H9 (cell line): ENCODE data around the gene HS3ST3B1. TPM values are rescaled to one million over a fixed set of nuclear protein-coding genes. Genes with fewer than 3 reads are reported as not detected.

Experiments
- DNase-seq: peaks from one replicate; pipeline ENCODE4 v3.0.0-alpha.2; 2017
- H2AFZ ChIP-seq: one replicate; pipeline ENCODE4 v1.6.1; 2013; ENCODE audit warnings: mild to moderate bottlenecking, low read length, control low read depth, moderate library complexity
- H2AK5ac ChIP-seq: 2 replicates; pipeline ENCODE4 v1.6.1; 2013; ENCODE audit warnings: low read length, control low read depth, mixed read lengths; ENCODE audit not compliant: insufficient read length
- H2BK120ac ChIP-seq: one replicate; pipeline ENCODE4 v1.6.1; 2013; ENCODE audit warnings: low read depth, mild to moderate bottlenecking, low read length, control low read depth, inconsistent platforms; ENCODE audit not compliant: poor library complexity, severe bottlenecking
- H2BK12ac ChIP-seq: 2 replicates; pipeline ENCODE4 v1.6.1; 2013; ENCODE audit warnings: low read length, control low read depth, mixed read lengths, low read depth; ENCODE audit not compliant: insufficient read length
- H2BK15ac ChIP-seq: 2 replicates; pipeline ENCODE4 v1.6.1; 2013; ENCODE audit warnings: low read depth, low read length, control low read depth
- H2BK20ac ChIP-seq: one replicate; pipeline ENCODE4 v1.6.1; 2013; ENCODE audit warnings: low read depth, mild to moderate bottlenecking, low read length, control low read depth, inconsistent platforms; ENCODE audit not compliant: poor library complexity, severe bottlenecking
- H2BK5ac ChIP-seq: 2 replicates; pipeline ENCODE4 v1.6.1; 2013; ENCODE audit warnings: low read length, control low read depth, mixed read lengths; ENCODE audit not compliant: insufficient read length
- H3K14ac ChIP-seq: 2 replicates; pipeline ENCODE4 v1.6.1; 2013; ENCODE audit warnings: low read length, control low read depth; ENCODE audit not compliant: insufficient read depth
- H3K18ac ChIP-seq: 2 replicates; pipeline ENCODE4 v1.6.1; 2013; ENCODE audit warnings: low read depth, mild to moderate bottlenecking, mixed read lengths, low read length, control low read depth; ENCODE audit not compliant: insufficient read length
- H3K23ac ChIP-seq: 2 replicates; pipeline ENCODE4 v1.6.1; 2013; ENCODE audit warnings: low read length, control low read depth, mixed read lengths, low read depth; ENCODE audit not compliant: insufficient read length
- H3K23me2 ChIP-seq: 2 replicates; pipeline ENCODE4 v1.6.1; 2013; ENCODE audit warnings: low read depth, mild to moderate bottlenecking, mixed read lengths, low read length, control low read depth; ENCODE audit not compliant: insufficient read length, poor library complexity, severe bottlenecking
- H3K27ac ChIP-seq: 2 replicates; pipeline ENCODE4 v1.5.1; 2013; ENCODE audit warnings: low read length, control low read depth, mixed read lengths, low read depth; ENCODE audit not compliant: insufficient read length
- H3K27me3 ChIP-seq: 2 replicates; pipeline ENCODE4 v1.6.1; 2013; ENCODE audit warnings: low read length, control low read depth, inconsistent platforms; ENCODE audit not compliant: insufficient read depth
- H3K4ac ChIP-seq: 2 replicates; pipeline ENCODE4 v1.6.1; 2013; ENCODE audit warnings: low read depth, mild to moderate bottlenecking, control low read depth, inconsistent platforms, low read length, moderate library complexity
- H3K4me1 ChIP-seq: 2 replicates; pipeline ENCODE4 v1.6.1; 2013; ENCODE audit warnings: low read length, control low read depth, inconsistent platforms; ENCODE audit not compliant: insufficient read depth
- H3K4me2 ChIP-seq: 2 replicates; pipeline ENCODE4 v1.6.1; 2013; ENCODE audit warnings: low read length, control low read depth, mixed read lengths; ENCODE audit not compliant: insufficient read length, insufficient read depth
- H3K56ac ChIP-seq: 2 replicates; pipeline ENCODE4 v1.6.1; 2013; ENCODE audit warnings: low read depth, mild to moderate bottlenecking, mixed read lengths, low read length, control low read depth; ENCODE audit not compliant: insufficient read length
- H3K79me1 ChIP-seq: 2 replicates; pipeline ENCODE4 v1.6.1; 2013; ENCODE audit warnings: low read depth, mild to moderate bottlenecking, moderate library complexity, low read length, control low read depth, inconsistent platforms; ENCODE audit not compliant: insufficient read depth, poor library complexity, severe bottlenecking
- H3K79me2 ChIP-seq: 2 replicates; pipeline ENCODE4 v1.6.1; 2013; ENCODE audit warnings: low read length, control low read depth, inconsistent platforms; ENCODE audit not compliant: insufficient read depth
- H3K9ac ChIP-seq: 2 replicates; pipeline ENCODE4 v1.6.1; 2013; ENCODE audit warnings: low read length, control low read depth, mixed read lengths; ENCODE audit not compliant: insufficient read length; ENCODE audit errors: extremely low read depth
- H3K9me3 ChIP-seq: one replicate; pipeline ENCODE4 v1.6.1; 2013; ENCODE audit warnings: low read depth, low read length, inconsistent platforms; ENCODE audit not compliant: control insufficient read depth
- H3T11ph ChIP-seq: one replicate; pipeline ENCODE4 v1.6.1; 2013; ENCODE audit warnings: mild to moderate bottlenecking, low read length, control low read depth, inconsistent platforms
- H4K20me1 ChIP-seq: one replicate; pipeline ENCODE4 v1.6.1; 2013; ENCODE audit not compliant: control insufficient read depth, insufficient read length, insufficient read depth
- H4K5ac ChIP-seq: 2 replicates; pipeline ENCODE4 v1.6.1; 2013; ENCODE audit warnings: low read depth, mild to moderate bottlenecking, mixed read lengths, low read length, control low read depth; ENCODE audit not compliant: insufficient read length
- H4K8ac ChIP-seq: replicated peaks from 2 replicates; pipeline ENCODE4 v1.6.1; 2013; ENCODE audit warnings: low read length, control low read depth, mixed read lengths, low read depth; ENCODE audit not compliant: insufficient read length
- H4K91ac ChIP-seq: 2 replicates; pipeline ENCODE4 v1.6.1; 2013; ENCODE audit warnings: low read depth, mild to moderate bottlenecking, moderate library complexity, mixed read lengths, low read length, control low read depth; ENCODE audit not compliant: insufficient read length
- H3K27ac Mint-ChIP-seq, 3 experiments: 2 replicates in 2 of 3; 3 replicates in 1 of 3; pipeline ENCODE4 v1.8.0; 2020 to 2021; ENCODE audit warnings: mixed read lengths in 3 of 3, mild to moderate bottlenecking in 1 of 3, moderate library complexity in 1 of 3
- H3K27me3 Mint-ChIP-seq: 2 replicates; pipeline ENCODE4 v1.8.0; 2021; ENCODE audit warnings: low read depth, mild to moderate bottlenecking, moderate library complexity, mixed read lengths
- H3K36me3 Mint-ChIP-seq, 3 experiments: 2 replicates in 2 of 3; 3 replicates in 1 of 3; pipeline ENCODE4 v1.8.0; 2020 to 2021; ENCODE audit warnings: low read depth in 3 of 3, mixed read lengths in 3 of 3; ENCODE audit not compliant: insufficient read depth in 1 of 3
- H3K4me1 Mint-ChIP-seq, 2 experiments: 2 replicates each; pipeline ENCODE4 v1.8.0; 2020; ENCODE audit warnings: mixed read lengths in 2 of 2
- H3K4me3 Mint-ChIP-seq, 2 experiments: 2 replicates in 1 of 2; 3 replicates in 1 of 2; pipeline ENCODE4 v1.8.0; 2020 to 2021; ENCODE audit warnings: mild to moderate bottlenecking in 2 of 2, mixed read lengths in 2 of 2, moderate library complexity in 1 of 2
- H3K9me3 Mint-ChIP-seq, 2 experiments: 2 replicates in 1 of 2; 3 replicates in 1 of 2; pipeline ENCODE4 v1.8.0; 2020; ENCODE audit warnings: mild to moderate bottlenecking in 2 of 2, mixed read lengths in 2 of 2, moderate library complexity in 1 of 2
- CTCF ChIP-seq: fragments of 200-600 bp; sonication (generic); conservative IDR thresholded peaks from 3 replicates; pipeline ENCODE4 v1.8.0; 2021; ENCODE audit warnings: antibody characterized with exemption, mild to moderate bottlenecking
- WGBS: extraction: QIAGEN DNeasy Blood & Tissue Kit; methylation state at CpG from one replicate; pipeline ENCODE4 v1.1.7; 2013; ENCODE audit warnings: missing lambda C conversion rate, low lambda C conversion rate, mixed read lengths; ENCODE audit not compliant: insufficient read length; ENCODE audit errors: extremely low coverage; 5-methylcytosine and 5-hydroxymethylcytosine counted together
- total RNA-seq: library from RNA; stranded (reverse); gene quantifications from 2 replicates; pipeline ENCODE4 v1.2.1, GENCODE V29; 2021

HS3ST3B1 gene
- total RNA-seq, 1 experiment from 2014 or later: 2.8 TPM

- Histone ChIP-seq H2BK15ac (no peak overlapping the region), H3K23me2 (no peaks in the 10 kb centered on the region), H3K27me3 (no peaks in the 10 kb centered on the region), H3K9me3 (no peaks in the 10 kb centered on the region), H3K23ac (no peak overlapping the region), H3K9ac (no peak overlapping the region), H3T11ph (no peak overlapping the region), H2BK12ac (no peak overlapping the region), H3K4me1 (no peaks in the 10 kb centered on the region), H4K5ac (no peak overlapping the region), H4K8ac (no peak overlapping the region), H3K4ac (no peak overlapping the region), H2BK20ac (no peak overlapping the region), H3K56ac (no peak overlapping the region), H3K18ac (no peak overlapping the region), H3K79me1 (no peaks in the 10 kb centered on the region), H3K4me2 (no peak overlapping the region), H2BK120ac (no peak overlapping the region), H2AFZ (no peak overlapping the region), H3K79me2 (no peaks in the 10 kb centered on the region), H4K20me1 (no peaks in the 10 kb centered on the region), H2BK5ac (no peak overlapping the region), H2AK5ac (no peak overlapping the region), H4K91ac (no peak overlapping the region), H3K27ac (no peak overlapping the region), H3K14ac (no peak overlapping the region)
- H3K4me1 Mint-ChIP-seq: no peaks in the 10 kb centered on the region
- H3K36me3 Mint-ChIP-seq: peaks cover 0 to 1% (median 0%) of the 10 kb centered on the region in 3 experiments; a peak in 1 of 7 replicates
- TF ChIP-seq CTCF: no peak
- peaks cover 0 to 3% of the 10 kb centered on the region in 2 experiments; a peak in 2 of 5 replicates for H3K9me3 Mint-ChIP-seq
- no peak for DNase-seq
- H3K4me3 Mint-ChIP-seq: no peak overlapping the region
- peaks cover 6% of the 10 kb centered on the region for H3K27me3 Mint-ChIP-seq
- WGBS: no CpG with 5 or more reads among the region's 3 CpGs
- no peak overlapping the region for H3K27ac Mint-ChIP-seq
Observed at GRCh38 chr17:14281530-14281929, 19.4 kb upstream of the HS3ST3B1 start.
